Measurements from ENCODE around the gene PDRG1.

DNA sequence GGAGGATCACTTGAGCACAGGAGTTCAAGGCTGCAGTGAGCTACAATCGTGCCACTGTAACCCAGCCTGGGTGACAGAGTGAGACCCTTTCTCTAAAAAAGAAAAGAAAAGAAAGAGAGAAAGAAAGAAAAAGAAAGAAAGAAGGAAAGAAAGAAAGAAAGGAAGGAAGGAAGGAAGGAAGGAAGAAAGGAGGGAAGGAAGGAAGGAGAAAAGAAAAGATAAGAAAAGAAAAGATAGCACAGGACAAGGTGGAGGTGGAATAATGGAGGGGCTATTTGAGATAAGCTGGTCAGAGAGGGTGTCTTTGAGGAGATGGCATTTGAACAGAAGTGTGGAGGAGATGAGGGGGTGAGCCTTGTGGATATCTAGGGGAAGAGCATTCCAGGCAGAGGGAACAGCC lies 2.7 kb upstream of the PDRG1 start:
- TF ChIP-seq CTCF (IDR thresholded peaks at IDR 0.05; ENCODE audit: low read length), result no peak
- TF ChIP-seq EZH2 (IDR thresholded peaks at IDR 0.05; ENCODE audit: borderline replicate concordance, low read length), result no peak

All from OCI-LY1 (cell line).